Measurements from ENCODE around the gene SLC26A1. TPM values are rescaled to one million over a fixed set of nuclear protein-coding genes. Genes with fewer than 3 reads are reported as not detected.

Gene SLC26A1
- total and polyA plus RNA-seq, 12 donors, result 0.06 to 0.66 (median 0.33) TPM; not detected in 8

- ATAC-seq (no peak), DNase-seq (no peak)
- TF ChIP-seq CTCF (IDR thresholded peaks at IDR 0.05), result no peak
- intact Hi-C loops (cut with DNase I), result no loop called here
- Histone ChIP-seq H3K4me1 (peaks cover 0 to 42% (median 16%) of the 10 kb centered on the region in 9 donors), H3K27me3 (peaks cover 0 to 32% (median 17%) of the 10 kb centered on the region in 7 donors), H3K27ac (peak overlapping the region in 2 of 10 donors; percentile 26 to 35), H3K4me3 (no peak overlapping the region), H3K9me3 (no peaks in the 10 kb centered on the region), H3K36me3 (no peaks in the 10 kb centered on the region)
- WGBS, 2 donors, result 83 to 89% methylated on average over 16 of the region's 16 CpGs
These were observed 45.8 kb upstream of the SLC26A1 start for GRCh38 chr4:1038948-1039492.

GRCh38 chr4:1036976-1037810 is 44.0 kb upstream of the SLC26A1 start:
- 86 to 87% methylated on average over 25 to 26 of the region's 26 CpGs for WGBS, 2 donors

GRCh38 chr4:1036095-1036494 is 42.9 kb upstream of the SLC26A1 start:
- Histone ChIP-seq H3K4me1 (peaks cover 0 to 24% (median 5%) of the 10 kb centered on the region in 9 donors), H3K36me3 (no peaks in the 10 kb centered on the region), H3K9me3 (no peaks in the 10 kb centered on the region), H3K27me3 (peaks cover 0 to 38% (median 34%) of the 10 kb centered on the region in 7 donors), H3K4me3 (no peak overlapping the region), H3K27ac (peak overlapping the region in 1 of 10 donors; percentile 12)
- no peak for TF ChIP-seq CTCF (IDR thresholded peaks at IDR 0.05)
- no peak for DNase-seq
- peak in 1 of 8 donors; percentile 7 for ATAC-seq
- intact Hi-C loops (cut with DNase I), result no loop called here
- 84 to 85% methylated on average over 15 of the region's 15 CpGs for WGBS, 2 donors

More at GRCh38 chr4:1036976-1037810, 44.0 kb upstream of the SLC26A1 start:
- DNase-seq, result no peak
- H3K4me1 ChIP-seq, result peaks cover 0 to 33% (median 11%) of the 10 kb centered on the region in 9 donors
- no peaks in the 10 kb centered on the region for H3K36me3 ChIP-seq
- TF ChIP-seq CTCF (IDR thresholded peaks at IDR 0.05), result no peak
- H3K4me3 ChIP-seq, result no peak overlapping the region
- intact Hi-C loops (cut with DNase I), result no loop called here
- H3K27me3 ChIP-seq, result peaks cover 0 to 36% (median 26%) of the 10 kb centered on the region in 7 donors
- ATAC-seq, result no peak
- H3K27ac ChIP-seq, result no peak overlapping the region
- no peaks in the 10 kb centered on the region for H3K9me3 ChIP-seq

- ATAC-seq, result peak in 7 of 8 donors; percentile 19 to 68 (median 34)
- H3K27me3 ChIP-seq, result peaks cover 0 to 42% (median 35%) of the 10 kb centered on the region in 7 donors
- H3K9me3 ChIP-seq, result no peaks in the 10 kb centered on the region
- no peaks in the 10 kb centered on the region for H3K36me3 ChIP-seq
- WGBS, 2 donors, result 62 to 72% methylated on average over 26 of the region's 26 CpGs
- intact Hi-C loops (cut with DNase I), result no loop called here
- TF ChIP-seq CTCF (IDR thresholded peaks at IDR 0.05), result no peak
- H3K27ac ChIP-seq, result peak overlapping the region in 4 of 10 donors; percentile 10 to 44 (median 14)
- no peak overlapping the region for H3K4me3 ChIP-seq
- peak in 1 of 2 donors; percentile 56 for DNase-seq
- H3K4me1 ChIP-seq, result peaks cover 0 to 20% (median 4%) of the 10 kb centered on the region in 9 donors
These were observed 42.3 kb upstream of the SLC26A1 start for GRCh38 chr4:1035510-1035909.
